GM18499 (cell line): Measurements from ENCODE around the gene GJB3.
"Not testable (repeated sequence)": the region's sequence is repeated elsewhere in the genome, so short reads cannot be mapped to it uniquely, and the experiment has no call there.

Source experiments
- ATAC-seq: cut with Tn5 transposase; IDR thresholded peaks from one replicate; pipeline ENCODE4 v1.9.1; 2021; ENCODE audit warnings: moderate number of reproducible peaks; ENCODE audit not compliant: insufficient read depth, unreplicated experiment

Gene GJB3

GRCh38 chr1:34784751-34785221 lies 3.8 kb downstream of the GJB3 start:
- ATAC-seq: no peak

GRCh38 chr1:34785231-34785874 lies 4.3 kb downstream of the GJB3 start:
- no peak for ATAC-seq

GRCh38 chr1:34785875-34786470 lies 5.0 kb downstream of the GJB3 start:
- ATAC-seq: no peak

GRCh38 chr1:34786521-34787325 lies 5.7 kb downstream of the GJB3 start:
- no peak for ATAC-seq

- no peak for ATAC-seq
These were observed 6.7 kb downstream of the GJB3 start for GRCh38 chr1:34787461-34788420.

- ATAC-seq: no peak
These were observed 10.0 kb downstream of the GJB3 start for GRCh38 chr1:34790985-34791384.

- no peak for ATAC-seq
These were observed 11.4 kb downstream of the GJB3 start for GRCh38 chr1:34792424-34792823.

- ATAC-seq: no peak
These were observed 12.1 kb downstream of the GJB3 start, which contains the start of gene GJA4 for GRCh38 chr1:34792868-34793727. Gene GJA4, plus strand, starts transcription at chr1:34792999. Its CDS starts 1,215 bp downstream, at chr1:34794214.

- no peak for ATAC-seq
These were observed 13.2 kb downstream of the GJB3 start for GRCh38 chr1:34794001-34794789.

GRCh38 chr1:34794790-34795180 lies 13.8 kb downstream of the GJB3 start:
- no peak for ATAC-seq

- ATAC-seq: no peak
These were observed 14.9 kb downstream of the GJB3 start for GRCh38 chr1:34795916-34796315.

- no peak for ATAC-seq
These were observed 16.0 kb downstream of the GJB3 start for GRCh38 chr1:34796990-34797389.

- no peak for ATAC-seq
These were observed 19.2 kb downstream of the GJB3 start for GRCh38 chr1:34800214-34800613.

GRCh38 chr1:34803770-34804169 lies 22.8 kb downstream of the GJB3 start:
- no peak for ATAC-seq

GRCh38 chr1:34806396-34806795 lies 25.4 kb downstream of the GJB3 start:
- ATAC-seq: no peak

- ATAC-seq: no peak
These were observed 27.2 kb downstream of the GJB3 start for GRCh38 chr1:34808051-34808810.

- not testable (repeated sequence) for ATAC-seq
These were observed 29.8 kb downstream of the GJB3 start for GRCh38 chr1:34810781-34811180.

- ATAC-seq: no peak
These were observed 35.3 kb downstream of the GJB3 start for GRCh38 chr1:34816332-34816731.
